ENCODE data around the gene JMJD6. TPM values are rescaled to one million over a fixed set of nuclear protein-coding genes. Genes with fewer than 3 reads are reported as not detected.

JMJD6 gene
- total and polyA plus RNA-seq, 9 of the 15 experiments (the other 6 are each of a cell fraction or from before 2014, with no cell fraction given) = 2.5 to 52.3 (median 36.3) TPM

DNA sequence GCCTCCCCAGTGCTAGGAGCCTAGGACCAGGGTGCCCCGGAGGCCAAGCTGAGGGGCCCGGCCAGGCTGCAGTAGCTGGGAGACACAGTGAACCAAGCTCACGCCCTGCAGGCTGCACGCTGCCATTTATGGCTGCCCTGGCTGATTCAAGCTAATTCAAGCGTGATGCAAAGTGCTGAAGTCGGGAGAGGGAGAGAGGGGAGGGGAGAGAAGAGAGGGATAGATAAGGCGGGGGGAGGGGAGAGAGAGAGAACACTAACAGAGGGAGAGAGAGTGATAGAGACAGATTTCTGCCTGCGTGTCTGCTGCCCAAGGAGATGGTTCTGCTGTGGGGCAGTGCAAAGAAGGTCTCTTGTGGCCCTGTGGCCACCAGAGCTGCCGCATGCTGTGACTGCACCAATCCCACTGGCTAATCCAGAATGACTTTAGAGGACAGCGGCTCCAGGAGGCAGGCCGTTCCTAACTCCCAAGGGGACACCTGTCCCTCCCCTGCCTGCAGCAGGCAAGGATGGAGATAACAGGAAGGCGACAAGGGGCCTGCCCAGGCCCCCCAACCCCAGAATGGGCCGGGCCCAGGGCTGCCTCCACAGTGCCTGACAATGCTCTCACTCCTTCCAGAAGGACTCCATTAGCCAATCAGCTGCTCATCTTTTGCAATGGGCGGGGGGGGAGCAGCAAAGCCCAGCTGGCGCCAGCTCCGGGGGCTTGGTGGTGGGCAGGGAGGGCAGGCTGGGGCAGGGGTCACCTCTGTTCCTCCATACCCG, 28.5 kb downstream of the JMJD6 start (continued):
- TF ChIP-seq, protein P1, sequence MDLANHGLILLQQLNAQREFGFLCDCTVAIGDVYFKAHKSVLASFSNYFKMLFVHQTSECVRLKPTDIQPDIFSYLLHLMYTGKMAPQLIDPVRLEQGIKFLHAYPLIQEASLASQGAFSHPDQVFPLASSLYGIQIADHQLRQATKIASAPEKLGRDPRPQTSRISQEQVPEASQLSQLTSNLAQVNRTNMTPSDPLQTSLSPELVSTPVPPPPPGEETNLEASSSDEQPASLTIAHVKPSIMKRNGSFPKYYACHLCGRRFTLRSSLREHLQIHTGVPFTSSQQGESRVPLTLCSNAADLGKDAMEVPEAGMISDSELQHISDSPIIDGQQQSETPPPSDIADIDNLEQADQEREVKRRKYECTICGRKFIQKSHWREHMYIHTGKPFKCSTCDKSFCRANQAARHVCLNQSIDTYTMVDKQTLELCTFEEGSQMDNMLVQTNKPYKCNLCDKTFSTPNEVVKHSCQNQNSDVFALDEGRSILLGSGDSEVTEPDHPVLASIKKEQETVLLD (IDR thresholded peaks at IDR 0.05) = peak; percentile 81
- no peak for TF ChIP-seq U2AF2 (optimal IDR thresholded peaks at IDR 0.05; ENCODE audit: low read depth, low read length)
- TF ChIP-seq, protein P2, sequence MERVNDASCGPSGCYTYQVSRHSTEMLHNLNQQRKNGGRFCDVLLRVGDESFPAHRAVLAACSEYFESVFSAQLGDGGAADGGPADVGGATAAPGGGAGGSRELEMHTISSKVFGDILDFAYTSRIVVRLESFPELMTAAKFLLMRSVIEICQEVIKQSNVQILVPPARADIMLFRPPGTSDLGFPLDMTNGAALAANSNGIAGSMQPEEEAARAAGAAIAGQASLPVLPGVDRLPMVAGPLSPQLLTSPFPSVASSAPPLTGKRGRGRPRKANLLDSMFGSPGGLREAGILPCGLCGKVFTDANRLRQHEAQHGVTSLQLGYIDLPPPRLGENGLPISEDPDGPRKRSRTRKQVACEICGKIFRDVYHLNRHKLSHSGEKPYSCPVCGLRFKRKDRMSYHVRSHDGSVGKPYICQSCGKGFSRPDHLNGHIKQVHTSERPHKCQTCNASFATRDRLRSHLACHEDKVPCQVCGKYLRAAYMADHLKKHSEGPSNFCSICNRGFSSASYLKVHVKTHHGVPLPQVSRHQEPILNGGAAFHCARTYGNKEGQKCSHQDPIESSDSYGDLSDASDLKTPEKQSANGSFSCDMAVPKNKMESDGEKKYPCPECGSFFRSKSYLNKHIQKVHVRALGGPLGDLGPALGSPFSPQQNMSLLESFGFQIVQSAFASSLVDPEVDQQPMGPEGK (CRISPR knock-in tag; IDR thresholded peaks at IDR 0.05; ENCODE audit: borderline replicate concordance) = no peak
- no peak for TF ChIP-seq FOXK2 (conservative IDR thresholded peaks at IDR 0.05 in 1 of 2, IDR thresholded peaks at IDR 0.05 in 1 of 2; ENCODE audit: low read depth in 2 of 2)
- TF ChIP-seq, protein P3, sequence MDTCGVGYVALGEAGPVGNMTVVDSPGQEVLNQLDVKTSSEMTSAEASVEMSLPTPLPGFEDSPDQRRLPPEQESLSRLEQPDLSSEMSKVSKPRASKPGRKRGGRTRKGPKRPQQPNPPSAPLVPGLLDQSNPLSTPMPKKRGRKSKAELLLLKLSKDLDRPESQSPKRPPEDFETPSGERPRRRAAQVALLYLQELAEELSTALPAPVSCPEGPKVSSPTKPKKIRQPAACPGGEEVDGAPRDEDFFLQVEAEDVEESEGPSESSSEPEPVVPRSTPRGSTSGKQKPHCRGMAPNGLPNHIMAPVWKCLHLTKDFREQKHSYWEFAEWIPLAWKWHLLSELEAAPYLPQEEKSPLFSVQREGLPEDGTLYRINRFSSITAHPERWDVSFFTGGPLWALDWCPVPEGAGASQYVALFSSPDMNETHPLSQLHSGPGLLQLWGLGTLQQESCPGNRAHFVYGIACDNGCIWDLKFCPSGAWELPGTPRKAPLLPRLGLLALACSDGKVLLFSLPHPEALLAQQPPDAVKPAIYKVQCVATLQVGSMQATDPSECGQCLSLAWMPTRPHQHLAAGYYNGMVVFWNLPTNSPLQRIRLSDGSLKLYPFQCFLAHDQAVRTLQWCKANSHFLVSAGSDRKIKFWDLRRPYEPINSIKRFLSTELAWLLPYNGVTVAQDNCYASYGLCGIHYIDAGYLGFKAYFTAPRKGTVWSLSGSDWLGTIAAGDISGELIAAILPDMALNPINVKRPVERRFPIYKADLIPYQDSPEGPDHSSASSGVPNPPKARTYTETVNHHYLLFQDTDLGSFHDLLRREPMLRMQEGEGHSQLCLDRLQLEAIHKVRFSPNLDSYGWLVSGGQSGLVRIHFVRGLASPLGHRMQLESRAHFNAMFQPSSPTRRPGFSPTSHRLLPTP (IDR thresholded peaks at IDR 0.05; ENCODE audit: borderline replicate concordance, extremely low read depth, insufficient read length) = no peak
- TF ChIP-seq, protein P4, sequence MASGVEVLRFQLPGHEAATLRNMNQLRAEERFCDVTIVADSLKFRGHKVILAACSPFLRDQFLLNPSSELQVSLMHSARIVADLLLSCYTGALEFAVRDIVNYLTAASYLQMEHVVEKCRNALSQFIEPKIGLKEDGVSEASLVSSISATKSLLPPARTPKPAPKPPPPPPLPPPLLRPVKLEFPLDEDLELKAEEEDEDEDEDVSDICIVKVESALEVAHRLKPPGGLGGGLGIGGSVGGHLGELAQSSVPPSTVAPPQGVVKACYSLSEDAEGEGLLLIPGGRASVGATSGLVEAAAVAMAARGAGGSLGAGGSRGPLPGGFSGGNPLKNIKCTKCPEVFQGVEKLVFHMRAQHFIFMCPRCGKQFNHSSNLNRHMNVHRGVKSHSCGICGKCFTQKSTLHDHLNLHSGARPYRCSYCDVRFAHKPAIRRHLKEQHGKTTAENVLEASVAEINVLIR (CRISPR knock-in tag; IDR thresholded peaks at IDR 0.05) = no peak
- TF ChIP-seq, protein P5, sequence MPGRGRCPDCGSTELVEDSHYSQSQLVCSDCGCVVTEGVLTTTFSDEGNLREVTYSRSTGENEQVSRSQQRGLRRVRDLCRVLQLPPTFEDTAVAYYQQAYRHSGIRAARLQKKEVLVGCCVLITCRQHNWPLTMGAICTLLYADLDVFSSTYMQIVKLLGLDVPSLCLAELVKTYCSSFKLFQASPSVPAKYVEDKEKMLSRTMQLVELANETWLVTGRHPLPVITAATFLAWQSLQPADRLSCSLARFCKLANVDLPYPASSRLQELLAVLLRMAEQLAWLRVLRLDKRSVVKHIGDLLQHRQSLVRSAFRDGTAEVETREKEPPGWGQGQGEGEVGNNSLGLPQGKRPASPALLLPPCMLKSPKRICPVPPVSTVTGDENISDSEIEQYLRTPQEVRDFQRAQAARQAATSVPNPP (IDR thresholded peaks at IDR 0.05; ENCODE audit: borderline replicate concordance, insufficient read depth, insufficient read length) = no peak
- TF ChIP-seq, protein P6, sequence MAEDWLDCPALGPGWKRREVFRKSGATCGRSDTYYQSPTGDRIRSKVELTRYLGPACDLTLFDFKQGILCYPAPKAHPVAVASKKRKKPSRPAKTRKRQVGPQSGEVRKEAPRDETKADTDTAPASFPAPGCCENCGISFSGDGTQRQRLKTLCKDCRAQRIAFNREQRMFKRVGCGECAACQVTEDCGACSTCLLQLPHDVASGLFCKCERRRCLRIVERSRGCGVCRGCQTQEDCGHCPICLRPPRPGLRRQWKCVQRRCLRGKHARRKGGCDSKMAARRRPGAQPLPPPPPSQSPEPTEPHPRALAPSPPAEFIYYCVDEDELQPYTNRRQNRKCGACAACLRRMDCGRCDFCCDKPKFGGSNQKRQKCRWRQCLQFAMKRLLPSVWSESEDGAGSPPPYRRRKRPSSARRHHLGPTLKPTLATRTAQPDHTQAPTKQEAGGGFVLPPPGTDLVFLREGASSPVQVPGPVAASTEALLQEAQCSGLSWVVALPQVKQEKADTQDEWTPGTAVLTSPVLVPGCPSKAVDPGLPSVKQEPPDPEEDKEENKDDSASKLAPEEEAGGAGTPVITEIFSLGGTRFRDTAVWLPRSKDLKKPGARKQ (CRISPR knock-in tag; IDR thresholded peaks at IDR 0.05) = no peak
- TF ChIP-seq PPARD (CRISPR knock-in tag; IDR thresholded peaks at IDR 0.05) = no peak
- peak; percentile 87 to 91 for TF ChIP-seq TRIM24 (IDR thresholded peaks at IDR 0.05)
- TF ChIP-seq BCOR (IDR thresholded peaks at IDR 0.05) = peak; percentile 83
- no peak for TF ChIP-seq BRD9 (IDR thresholded peaks at IDR 0.05; ENCODE audit: low read depth, partially characterized antibody)
- no peak for TF ChIP-seq SIN3A (IDR thresholded peaks at IDR 0.05; ENCODE audit: borderline replicate concordance in 2 of 2, control insufficient read depth in 1 of 2, low read depth in 2 of 2, low read length in 2 of 2)
- TF ChIP-seq, protein P7, sequence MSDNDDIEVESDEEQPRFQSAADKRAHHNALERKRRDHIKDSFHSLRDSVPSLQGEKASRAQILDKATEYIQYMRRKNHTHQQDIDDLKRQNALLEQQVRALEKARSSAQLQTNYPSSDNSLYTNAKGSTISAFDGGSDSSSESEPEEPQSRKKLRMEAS (CRISPR knock-in tag; IDR thresholded peaks at IDR 0.05) = peak; percentile 46
